EL (cell line): Measurements from ENCODE around the gene ADGRV1.
"Not testable (repeated sequence)": the region's sequence is repeated elsewhere in the genome, so short reads cannot be mapped to it uniquely, and the experiment has no call there.

Experiments used
- DNase-seq: peaks from one replicate; pipeline ENCODE4 v3.0.0-alpha.2; 2016

Gene ADGRV1

DNA sequence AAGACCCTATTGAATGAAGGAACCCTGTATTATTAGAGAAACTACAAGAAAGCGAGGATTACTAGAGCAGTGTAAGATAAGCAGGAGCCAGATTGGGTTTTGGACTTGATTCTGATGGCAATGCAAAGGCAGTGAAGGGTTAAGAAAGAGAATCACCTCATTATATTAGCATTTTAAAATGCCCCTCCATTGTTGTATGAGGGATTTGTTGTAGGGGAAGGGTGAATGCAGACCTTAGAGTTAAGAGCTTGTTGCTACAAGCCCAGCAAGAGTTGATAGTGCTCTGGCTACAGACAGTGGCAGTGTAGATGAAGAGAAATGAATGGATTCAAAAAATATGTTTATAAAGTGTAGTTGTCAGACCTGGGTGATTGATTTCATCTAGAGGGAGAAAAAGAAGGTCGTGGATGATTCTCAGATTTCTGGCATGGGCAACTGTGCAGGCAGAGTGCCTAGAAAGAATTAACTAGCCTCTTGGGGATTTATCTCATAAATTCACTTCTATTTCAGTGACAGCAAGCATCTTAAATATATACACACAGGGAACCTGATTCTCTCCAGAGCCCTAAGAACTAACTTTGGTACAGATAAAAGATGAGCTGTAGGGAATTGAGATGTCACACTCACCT, 479.7 kb downstream of the ADGRV1 start:
- no peak for DNase-seq

DNA sequence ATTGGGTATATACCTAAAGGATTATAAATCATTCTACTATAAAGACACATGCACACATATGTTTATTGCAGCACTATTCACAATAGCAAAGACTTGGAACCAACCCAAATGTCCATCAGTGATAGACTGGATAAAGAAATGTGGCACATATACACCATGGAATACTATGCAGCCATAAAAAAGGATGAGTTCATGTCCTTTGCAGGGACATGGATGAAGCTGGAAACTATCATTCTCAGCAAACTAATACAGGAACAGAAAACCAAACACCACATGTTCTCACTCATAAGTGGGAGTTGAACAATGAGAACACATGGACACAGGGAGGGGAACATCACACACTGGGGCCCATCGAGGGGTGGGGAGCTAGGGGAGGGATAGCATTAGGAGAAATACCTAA, 482.5 kb downstream of the ADGRV1 start:
- DNase-seq: not testable (repeated sequence)

DNA sequence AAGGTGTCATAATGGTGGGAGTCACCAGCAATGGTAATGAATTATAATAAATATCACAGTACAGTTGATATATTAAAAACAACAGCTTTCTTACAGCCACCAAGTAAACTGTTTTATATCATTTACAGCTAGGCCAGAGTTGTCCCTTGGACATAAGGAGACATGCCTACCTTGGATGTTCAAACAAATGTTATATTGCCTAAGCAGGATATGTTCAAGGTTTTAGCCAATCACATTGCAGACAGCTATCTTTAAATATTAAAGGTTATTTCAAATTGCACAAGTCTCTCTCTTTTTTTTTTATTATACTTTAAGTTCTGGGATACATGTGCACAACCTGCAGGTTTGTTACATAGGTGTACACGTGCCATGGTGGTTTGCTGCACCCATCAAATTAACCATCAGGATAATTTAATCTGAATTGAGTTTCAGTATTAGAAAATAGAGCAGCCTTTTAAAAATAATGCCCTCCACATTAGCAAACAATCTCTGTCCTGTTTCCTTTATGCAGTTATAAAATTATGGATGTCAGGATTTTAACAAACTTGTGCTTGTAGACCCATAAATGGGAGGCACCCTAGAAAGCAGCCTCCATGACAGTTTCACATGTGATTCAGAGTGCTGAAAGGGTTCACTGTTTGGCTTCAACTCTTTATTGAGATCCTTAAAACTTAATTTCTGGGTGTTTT, 483.8 kb downstream of the ADGRV1 start:
- no peak for DNase-seq

DNA sequence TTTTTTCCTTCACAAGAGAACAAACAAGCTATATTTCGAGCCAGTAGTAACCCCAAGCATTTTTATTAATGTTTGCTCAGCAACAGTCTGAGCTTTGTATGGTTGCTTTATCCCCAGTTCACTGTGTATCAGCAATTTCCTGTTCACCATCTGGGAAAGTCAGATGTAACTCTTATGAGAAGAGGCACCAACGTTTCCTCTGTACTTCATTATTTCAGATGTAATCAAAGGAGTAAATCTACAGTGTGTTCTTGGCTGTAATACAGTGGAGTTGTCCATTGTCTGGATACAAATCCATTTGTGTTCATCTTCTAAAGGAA, 484.3 kb downstream of the ADGRV1 start:
- no peak for DNase-seq

DNA sequence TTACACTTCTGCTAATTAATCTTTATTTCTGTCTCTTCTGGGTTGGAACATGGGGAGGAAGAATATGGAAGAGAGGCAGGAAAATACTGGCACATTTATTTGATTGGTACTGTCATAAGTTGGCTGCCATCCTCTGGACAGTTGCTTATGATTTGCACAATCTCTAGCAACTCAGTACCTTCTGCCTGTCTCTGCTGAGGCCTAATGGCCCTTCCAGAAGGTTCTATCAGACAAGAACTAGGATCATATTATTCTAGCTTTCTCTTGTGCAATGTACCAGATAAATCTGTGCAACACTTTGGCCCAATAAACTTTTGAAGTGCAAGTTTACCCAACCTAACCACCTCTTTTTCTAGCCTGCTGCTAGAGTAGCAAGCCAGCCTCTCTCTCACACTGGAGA, 489.5 kb downstream of the ADGRV1 start:
- no peak for DNase-seq

DNA sequence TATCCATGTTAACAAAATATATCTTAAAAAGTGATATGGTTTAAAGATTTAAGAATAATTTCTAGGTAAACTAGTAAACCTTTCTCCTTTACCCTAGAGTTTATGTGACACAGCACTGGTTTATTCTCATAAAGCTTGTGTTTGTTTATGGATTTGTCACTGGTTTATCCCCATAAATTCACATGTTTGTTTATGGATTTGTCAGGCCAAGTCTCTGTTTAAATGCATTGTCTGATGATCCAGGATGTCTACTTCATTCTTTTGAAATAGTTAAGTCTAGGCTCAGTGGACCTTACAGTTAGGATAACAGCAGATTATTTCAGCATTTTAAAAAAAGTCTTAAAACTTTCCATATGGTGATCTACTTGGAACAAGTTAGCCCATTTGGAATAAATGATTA, 490.5 kb downstream of the ADGRV1 start:
- DNase-seq: no peak

DNA sequence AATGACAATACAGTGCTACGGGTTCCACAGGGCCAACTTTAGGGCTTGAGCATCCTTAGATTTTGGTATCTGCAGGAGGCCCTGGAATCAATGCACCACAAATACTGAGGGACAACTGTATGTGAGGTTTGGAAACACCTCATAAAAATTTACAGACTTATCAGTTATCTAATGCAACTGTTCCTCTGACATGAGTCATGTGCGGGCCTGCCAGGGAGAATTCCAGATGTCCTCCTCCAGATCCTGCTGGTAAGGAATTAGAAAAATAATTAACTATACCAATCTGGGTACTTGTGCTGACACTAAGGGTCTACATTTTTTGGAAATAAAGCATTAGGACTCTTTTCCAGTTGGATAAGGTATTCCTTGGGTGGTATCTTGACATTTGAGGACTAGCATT, 491.2 kb downstream of the ADGRV1 start:
- peak; percentile 45 for DNase-seq

DNA sequence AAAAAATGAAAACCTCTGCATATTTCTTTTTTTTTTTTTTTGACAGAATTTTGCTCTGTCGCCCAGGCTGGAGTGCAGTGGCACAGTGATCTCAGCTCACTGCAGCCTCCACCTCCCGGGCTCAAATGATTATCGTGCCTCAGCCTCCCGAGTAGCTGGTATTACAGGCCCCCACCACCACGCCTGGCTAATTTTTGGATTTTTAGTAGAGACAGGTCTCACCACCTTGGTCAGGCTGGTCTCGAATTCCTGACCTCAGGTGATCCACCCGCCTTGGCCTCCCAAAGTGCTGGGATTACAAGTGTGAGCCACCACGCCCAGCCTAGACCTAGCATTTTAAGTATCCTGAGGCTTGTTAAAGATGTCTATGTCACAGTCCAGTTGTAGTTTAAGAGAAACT, 493.8 kb downstream of the ADGRV1 start:
- DNase-seq: not testable (repeated sequence)

DNA sequence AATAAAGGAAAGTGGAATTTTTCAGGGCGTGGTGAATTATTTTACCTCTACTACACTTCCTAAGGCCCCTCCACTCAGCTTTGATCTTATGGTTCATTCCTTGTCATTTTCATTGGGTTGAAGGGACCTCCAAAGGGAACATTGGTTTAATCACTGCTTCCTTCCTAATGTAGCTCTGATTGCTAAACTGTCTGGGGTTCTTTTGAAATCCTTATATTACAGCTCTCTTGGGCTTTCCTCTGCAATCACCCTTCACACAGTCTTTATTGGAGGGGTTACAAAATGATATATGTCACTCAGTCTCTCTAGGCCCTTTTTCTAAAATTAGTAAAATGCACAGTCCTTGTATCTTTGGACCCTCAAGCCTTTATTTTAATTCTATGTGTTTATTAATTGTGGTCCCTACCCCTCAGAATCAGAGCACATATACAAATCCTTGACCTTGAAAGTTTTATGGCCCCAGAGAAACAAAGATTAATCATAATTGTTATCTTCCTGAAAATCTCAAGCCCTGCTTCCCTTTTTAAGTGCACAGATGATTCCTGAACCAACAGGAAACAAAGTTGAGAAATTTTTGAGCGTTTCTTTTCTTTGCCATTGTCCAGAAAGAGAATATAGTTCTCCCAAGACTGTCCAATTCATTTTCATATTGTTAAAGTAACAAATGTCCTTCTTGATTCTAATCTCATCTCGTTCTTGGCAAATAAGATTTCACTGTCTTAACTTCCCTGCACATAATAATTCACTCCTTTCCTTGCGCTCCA, 494.6 kb downstream of the ADGRV1 start:
- no peak for DNase-seq

DNA sequence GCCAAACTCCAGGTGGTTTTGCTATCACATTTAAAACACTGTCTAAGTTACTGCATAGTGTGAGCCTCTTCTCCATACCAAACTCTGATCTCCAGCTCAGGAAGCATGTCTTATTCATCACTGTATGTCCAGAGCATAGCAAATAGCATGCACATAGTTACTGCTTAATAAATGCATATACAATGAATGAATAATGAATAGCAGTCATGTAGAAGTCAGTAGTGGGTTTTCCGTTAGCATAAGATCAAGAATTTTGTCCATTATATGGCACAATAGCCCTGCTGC, 495.1 kb downstream of the ADGRV1 start:
- no peak for DNase-seq

DNA sequence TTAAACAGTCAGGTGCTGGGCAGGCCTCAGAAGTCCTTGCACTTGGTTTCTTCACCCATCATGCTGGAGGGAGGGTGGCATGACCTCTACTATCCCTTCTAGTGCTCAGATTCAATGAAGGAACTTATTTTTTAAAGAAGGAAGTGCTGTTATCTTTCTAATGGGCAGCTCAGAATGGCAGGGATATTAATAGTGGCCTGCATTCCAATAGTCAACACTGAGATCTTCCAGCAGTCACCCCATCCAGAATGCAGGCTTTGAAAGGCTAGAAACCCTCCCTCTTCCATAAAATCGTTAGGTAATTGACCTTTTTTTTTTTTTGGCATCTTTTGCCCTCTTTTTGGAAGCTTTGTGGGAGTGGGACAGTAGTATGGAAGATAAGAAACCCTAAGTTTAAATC, 499.6 kb downstream of the ADGRV1 start:
- no peak for DNase-seq

DNA sequence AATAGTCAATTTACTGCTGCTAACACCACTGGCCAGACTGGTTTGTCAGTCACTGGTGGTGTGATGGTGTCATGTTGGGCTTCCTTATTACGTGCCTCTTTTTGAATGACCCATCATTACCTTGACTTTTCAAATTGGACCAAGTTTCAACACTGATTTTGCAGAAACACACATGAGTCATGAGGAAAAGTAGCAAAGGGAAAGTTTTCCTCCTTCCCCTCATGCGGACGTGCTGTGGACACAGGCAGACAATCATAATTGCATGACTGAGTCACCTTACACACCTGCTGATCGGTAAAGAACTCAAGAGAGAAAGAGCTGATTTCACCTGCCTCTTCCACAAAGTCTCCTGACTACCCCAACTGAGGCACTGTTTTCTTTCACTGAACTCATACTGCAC, 500.0 kb downstream of the ADGRV1 start:
- no peak for DNase-seq

DNA sequence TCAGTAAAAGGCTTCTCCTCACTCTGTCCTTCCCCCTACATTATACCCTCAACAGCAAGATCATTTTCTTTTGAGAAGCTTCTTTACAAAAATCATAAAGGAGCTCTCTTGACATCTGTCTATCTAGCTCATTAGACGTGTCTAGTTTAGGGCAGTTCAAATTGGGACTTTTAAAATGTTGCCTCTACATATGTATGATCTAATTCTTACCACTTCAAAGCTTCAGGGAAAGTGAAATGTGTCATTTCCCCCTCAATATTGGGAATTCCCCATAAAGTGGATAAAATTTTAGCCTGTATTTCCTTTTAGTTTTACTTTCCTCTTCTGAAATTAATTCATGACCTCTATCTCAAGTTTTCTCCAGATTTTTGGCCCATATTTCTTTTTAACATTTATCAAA, 500.8 kb downstream of the ADGRV1 start:
- DNase-seq: no peak

DNA sequence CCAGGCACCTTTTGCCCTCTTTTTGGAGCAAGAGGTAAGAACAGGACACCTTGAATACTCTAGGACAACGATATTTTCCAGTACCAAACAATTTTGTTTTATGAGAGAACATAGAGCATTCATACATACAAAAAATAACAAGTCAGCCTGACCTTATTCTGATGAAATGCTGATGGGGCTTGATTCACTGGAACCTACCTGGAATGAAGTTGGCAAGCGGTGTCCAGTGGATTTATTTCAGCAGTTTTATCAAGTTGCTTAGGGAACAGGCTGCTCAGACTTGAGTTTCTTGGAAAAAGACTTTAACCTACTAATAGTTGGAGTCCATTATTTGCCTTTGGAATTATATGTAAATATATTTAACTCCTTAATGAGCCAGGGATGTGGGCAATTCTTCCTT, 502.5 kb downstream of the ADGRV1 start:
- DNase-seq: no peak

DNA sequence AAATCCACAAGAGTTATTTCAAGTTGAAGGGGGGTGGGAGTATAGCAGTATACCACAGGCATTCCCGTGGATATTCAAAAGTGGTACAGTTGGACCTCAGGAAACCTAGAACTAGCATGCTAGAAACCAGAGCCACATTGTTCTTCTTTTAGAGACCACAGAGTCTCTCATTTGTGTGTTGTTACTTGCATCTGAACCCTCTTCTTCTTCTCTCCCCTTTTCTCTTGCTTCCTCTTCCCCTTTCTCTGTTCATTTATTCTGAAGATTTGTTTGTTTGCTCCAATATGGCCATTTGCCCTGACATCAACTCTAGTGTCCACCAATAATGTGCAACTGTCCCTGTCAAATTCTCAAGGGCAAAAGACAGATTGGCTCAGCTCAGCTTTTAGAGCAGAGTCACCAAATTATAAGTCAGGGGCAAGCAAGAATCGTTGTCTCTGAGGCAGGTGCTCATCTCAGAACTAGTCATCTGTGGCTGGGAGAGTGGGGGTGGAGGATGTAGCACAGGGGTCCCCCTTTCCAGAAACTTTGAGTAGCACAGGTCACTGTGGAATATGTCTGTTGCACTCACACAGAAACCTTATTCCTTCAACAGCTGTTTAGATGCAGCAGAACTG, 503.5 kb downstream of the ADGRV1 start:
- DNase-seq: no peak

DNA sequence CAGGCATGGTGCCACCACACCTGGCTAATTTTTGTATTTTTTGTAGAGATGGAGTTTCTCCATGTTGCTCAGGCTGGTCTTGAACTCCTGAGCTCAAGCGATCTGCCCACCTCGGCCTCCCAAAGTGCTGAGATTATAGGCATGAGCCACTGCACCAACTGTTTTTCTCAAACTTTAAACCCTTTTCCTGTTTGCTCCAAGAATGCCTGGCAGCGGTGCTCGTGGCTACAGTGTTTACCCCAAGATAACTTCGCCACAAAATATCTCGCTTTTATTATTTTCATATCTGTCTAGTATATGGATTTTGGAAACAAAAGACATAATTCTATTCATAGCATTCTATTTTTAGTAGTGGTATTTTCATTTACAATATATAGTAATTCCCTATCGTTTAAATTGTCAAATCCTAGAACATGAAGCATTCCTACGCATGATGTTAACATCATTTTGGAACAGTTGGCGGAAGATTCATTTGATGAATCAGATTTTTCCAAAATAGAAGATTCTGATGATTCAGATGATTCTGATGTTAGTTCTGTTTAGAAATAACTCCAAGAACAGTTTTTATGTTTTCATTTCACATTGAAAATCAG, 504.6 kb downstream of the ADGRV1 start:
- not testable (repeated sequence) for DNase-seq

DNA sequence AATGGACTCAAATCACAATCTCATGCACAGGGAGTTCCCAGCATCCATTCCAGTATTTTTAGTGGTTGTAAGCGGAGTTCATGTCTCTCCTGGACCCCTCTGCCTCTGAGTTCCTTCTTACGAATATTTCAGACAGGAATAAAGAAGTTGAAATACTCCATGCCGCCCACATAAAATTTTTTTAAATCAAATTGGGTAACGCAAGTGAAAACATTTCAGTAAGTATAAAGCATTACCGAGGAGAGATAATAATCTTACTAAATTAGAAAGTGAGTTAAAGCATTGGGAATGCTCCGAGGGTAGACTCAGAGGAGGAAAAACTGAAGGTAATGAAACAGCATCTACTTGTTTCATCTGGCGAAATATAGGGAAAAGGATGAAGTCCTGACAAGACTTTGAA, 506.9 kb downstream of the ADGRV1 start:
- no peak for DNase-seq

DNA sequence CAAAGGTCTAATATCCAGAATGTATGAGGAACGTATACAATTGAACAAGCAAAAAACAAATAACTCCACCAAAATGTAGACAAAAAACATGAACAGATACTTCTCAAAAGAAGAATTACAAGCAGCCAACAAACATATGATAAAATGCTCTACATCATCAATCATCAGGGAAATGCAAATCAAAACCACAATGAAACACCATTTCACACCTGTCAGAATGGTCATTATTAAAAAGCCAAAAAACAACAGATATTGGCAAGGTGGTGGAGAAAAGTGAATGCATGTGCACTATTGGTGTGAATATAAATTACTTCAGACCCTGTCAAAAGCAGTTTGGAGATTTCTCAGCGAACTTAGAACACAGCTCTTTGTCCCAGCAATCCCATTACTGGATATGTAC, 510.8 kb downstream of the ADGRV1 start:
- no peak for DNase-seq

DNA sequence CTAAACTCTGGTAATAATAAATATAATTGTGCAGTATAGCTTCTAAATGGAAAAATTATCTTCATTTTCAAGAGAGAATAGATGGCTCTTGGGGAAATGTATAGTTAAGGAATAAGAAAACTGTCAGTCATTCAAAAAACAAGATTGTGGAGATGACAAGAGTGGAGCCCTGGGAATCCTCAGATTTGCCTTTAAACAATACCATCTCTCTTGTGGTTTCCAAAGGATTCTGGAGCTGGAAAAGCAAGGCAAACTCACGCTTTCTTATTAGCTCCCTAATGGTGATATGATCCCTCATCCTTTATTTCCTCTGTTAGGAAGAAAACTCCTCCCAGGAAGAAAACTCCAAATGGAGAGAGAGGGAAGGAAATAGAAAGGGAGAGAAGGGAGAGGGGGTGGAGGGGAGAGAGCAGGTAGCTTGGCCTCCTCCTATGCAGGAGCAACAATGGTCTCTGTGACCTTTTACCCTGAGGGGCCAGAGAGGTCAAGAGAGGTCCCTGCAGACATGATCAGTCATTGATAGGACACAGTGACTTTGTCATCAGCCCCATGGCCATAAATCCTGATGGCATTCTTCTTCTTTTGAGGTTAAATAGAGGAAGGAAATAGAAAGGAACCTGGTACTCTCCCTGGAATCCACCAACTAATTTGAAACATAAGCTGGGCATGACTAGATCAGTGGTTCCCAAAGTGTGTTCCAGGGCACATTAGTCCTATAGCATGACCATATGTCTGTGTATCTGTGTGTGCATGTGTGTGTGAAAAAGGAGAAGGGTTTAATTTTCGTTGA, 512.4 kb downstream of the ADGRV1 start:
- DNase-seq: no peak

DNA sequence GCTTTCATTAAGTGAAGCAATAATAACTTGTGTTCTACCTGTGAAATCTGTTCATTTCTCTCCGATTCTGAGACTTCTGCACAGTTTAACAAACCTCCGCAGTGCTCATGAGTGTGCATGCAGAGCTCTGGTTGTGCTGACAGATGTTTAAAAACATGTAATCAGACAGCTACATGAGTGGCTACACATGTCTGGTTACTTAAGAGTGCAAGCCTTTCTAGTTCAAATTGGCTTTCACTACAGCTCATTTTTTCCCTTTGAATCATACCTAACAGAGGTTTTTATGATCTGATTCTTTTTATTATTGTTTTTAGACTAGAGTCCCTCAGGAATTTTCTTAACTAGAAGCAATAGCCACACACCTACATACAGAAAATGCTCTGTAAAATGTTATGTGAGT, 514.3 kb downstream of the ADGRV1 start:
- peak; percentile 11 for DNase-seq

DNA sequence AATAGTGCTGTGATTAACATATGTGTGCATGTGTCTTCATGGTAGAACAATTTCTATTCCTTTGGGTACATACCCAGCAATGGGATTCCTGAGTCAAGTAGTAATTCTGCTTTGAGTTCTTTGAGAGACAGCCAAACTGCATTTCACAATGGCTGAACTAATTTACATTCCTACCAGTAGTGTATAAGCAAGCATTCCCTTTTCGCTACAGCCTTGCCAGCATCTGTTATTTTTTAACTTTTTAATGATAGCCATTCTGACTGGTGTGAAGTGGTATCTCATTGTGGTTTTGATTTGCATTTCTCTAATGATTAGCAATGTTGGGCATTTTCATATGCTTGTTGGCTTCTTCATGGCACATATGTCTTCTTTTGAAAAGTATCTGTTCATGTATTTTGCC, 516.0 kb downstream of the ADGRV1 start:
- peak; percentile 57 for DNase-seq

DNA sequence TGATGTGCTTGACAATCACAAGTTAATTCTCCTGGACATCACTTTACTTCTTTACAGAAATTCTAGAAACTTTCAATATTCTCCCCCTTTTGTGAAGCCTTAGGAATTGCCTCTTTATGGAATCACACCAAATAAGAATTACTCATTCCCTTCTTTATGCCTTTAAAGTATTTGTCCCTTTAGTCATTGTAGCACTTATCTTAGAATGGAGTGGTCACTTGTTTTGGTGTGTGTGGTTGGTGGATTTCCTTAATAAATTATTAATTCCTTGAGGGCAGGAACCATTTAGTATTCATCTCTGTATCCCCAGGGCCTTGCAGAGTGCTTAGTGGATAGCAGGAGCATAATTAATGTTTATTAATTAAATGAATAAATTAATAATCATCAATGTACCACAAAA, 517.5 kb downstream of the ADGRV1 start:
- no peak for DNase-seq

DNA sequence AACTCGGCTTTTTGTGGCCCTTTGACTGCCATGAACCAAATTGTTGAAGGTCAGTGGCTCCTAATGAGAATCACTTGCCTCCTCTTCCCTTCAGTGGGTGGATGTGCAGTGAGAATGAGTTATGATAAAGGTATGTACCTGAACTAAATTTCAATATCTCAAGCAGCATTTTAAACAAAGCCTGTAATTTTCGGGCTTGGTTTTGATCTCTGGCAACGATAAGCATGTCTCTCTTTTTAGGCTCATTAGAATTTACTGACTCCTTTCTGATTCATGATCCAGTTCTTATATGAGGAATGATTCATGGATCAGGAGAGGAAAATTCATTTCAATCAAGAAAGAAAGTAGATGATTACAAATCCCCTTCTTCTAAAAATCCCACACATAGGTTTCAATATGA, 519.0 kb downstream of the ADGRV1 start:
- no peak for DNase-seq
